Ascending aorta (tissue), 2 donors: ENCODE data around the gene GALNT18. TPM values are rescaled to one million over a fixed set of nuclear protein-coding genes. Genes with fewer than 3 reads are reported as not detected.

Experiments used
- DNase-seq, 2 donors: peaks; one replicate each; pipeline ENCODE4 v3.0.0-alpha.2; 2019; ENCODE audit warnings: low spot score in 2 of 2
- H3K27ac ChIP-seq, 2 donors: fragments of 200-600 bp; sonication (generic); one replicate each; pipeline ENCODE4 v1.5.1; 2016 to 2017; ENCODE audit warnings: mild to moderate bottlenecking in 1 of 2
- H3K27me3 ChIP-seq: fragments of 200-600 bp; sonication (generic); one replicate; pipeline ENCODE4 v1.5.1; 2017
- H3K36me3 ChIP-seq, 2 donors: fragments of 200-600 bp; sonication (generic); one replicate each; pipeline ENCODE4 v1.5.1; 2016
- H3K4me1 ChIP-seq, 2 donors: fragments of 200-600 bp; sonication (generic); one replicate each; pipeline ENCODE4 v1.5.1; 2016 to 2017; ENCODE audit warnings: mild to moderate bottlenecking in 1 of 2
- H3K4me3 ChIP-seq, 2 donors: fragments of 200-600 bp; sonication (generic); one replicate each; pipeline ENCODE4 v1.5.1; 2016 to 2017; ENCODE audit warnings: mild to moderate bottlenecking in 1 of 2
- H3K9me3 ChIP-seq, 2 donors: fragments of 200-600 bp; sonication (generic); one replicate each; pipeline ENCODE4 v1.5.1; 2016
- CTCF ChIP-seq, 3 experiments: fragments of 200-600 bp in 2 of 3; fragments of 450-650 bp in 1 of 3; sonication (generic) in 2 of 3; IDR thresholded peaks; one replicate each; pipeline ENCODE4 v1.5.1; 2016 to 2019; ENCODE audit warnings: antibody characterized with exemption in 3 of 3, mild to moderate bottlenecking in 1 of 3, moderate library complexity in 1 of 3
- intact Hi-C: fragments of 100-400 bp; cut with DNase I; formaldehyde crosslinking; loops from one replicate; pipeline ENCODE4 v1.15.1; 2023
- total RNA-seq: library from RNA; depleted of rRNA; stranded (reverse); fragments of >200 nt; gene quantifications from one replicate; pipeline ENCODE4 v1.1.0, GENCODE V29; 2016

The GALNT18 gene
- total RNA-seq, 1 donor from 2014 or later = 53.5 TPM

GRCh38 chr11:11332141-11332710 is 289.6 kb downstream of the GALNT18 start:
- Histone ChIP-seq H3K4me3 (no peak overlapping the region), H3K36me3 (peaks cover 25 to 36% of the 10 kb centered on the region in 2 donors), H3K27ac (no peak overlapping the region), H3K27me3 (no peaks in the 10 kb centered on the region), H3K4me1 (no peaks in the 10 kb centered on the region), H3K9me3 (no peaks in the 10 kb centered on the region)
- no peak for TF ChIP-seq CTCF (IDR thresholded peaks at IDR 0.05)
- no peak for DNase-seq
- intact Hi-C loops = no loop called here

DNA sequence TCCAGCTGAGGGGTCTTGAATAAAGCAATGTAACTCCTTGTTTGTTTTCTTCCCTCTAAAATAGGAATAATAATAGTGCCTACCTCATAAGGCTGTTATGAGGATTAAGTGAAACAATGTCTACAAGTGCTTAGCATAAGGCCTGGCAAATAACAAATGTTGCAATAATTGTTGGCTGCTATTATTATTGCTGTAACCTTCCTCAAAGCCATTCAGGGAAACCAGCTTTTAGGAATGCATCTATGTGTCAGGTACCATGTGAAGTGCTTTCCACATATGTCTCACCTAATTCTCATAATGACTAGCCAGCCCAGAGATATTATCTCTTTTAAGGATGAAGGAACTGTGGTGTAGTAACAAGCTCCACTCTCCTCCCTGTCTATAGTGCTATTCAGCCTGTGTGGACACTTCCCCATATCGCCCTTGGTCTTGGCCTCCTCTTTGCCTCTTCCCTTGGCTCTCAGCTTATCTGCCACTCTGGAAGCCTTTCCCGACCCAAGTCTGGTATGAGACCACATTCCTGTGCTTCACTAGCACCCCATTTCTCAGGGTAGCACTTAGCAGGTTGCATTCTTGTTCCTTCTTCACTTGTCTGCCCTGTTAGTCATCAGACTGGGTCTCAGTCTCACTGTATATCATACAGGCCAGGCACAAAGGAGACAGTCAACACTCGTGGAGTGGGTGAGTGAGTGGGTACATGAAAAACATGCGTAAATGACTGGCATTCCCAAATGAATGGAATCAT is 292.6 kb downstream of the GALNT18 start:
- DNase-seq = no peak
- Histone ChIP-seq H3K4me3 (no peak overlapping the region), H3K4me1 (no peaks in the 10 kb centered on the region), H3K36me3 (peaks cover 25 to 64% of the 10 kb centered on the region in 2 donors), H3K27me3 (no peaks in the 10 kb centered on the region), H3K27ac (no peak overlapping the region), H3K9me3 (no peaks in the 10 kb centered on the region)
- intact Hi-C loops = no loop called here
- no peak for TF ChIP-seq CTCF (IDR thresholded peaks at IDR 0.05)

GRCh38 chr11:11324090-11324489 is 297.7 kb downstream of the GALNT18 start:
- intact Hi-C loops = no loop called here
- Histone ChIP-seq H3K4me3 (no peak overlapping the region), H3K27ac (no peak overlapping the region), H3K9me3 (no peaks in the 10 kb centered on the region), H3K27me3 (no peaks in the 10 kb centered on the region), H3K4me1 (no peaks in the 10 kb centered on the region), H3K36me3 (peaks cover 8 to 48% of the 10 kb centered on the region in 2 donors)
- DNase-seq = no peak
- no peak for TF ChIP-seq CTCF (IDR thresholded peaks at IDR 0.05)

GRCh38 chr11:11322101-11322500 is 299.7 kb downstream of the GALNT18 start:
- Histone ChIP-seq H3K4me3 (no peak overlapping the region), H3K9me3 (no peaks in the 10 kb centered on the region), H3K27me3 (no peaks in the 10 kb centered on the region), H3K36me3 (peaks cover 0 to 33% of the 10 kb centered on the region in 2 donors), H3K4me1 (no peaks in the 10 kb centered on the region), H3K27ac (no peak overlapping the region)
- intact Hi-C loops = no loop called here
- TF ChIP-seq CTCF (IDR thresholded peaks at IDR 0.05) = no peak
- no peak for DNase-seq

DNA sequence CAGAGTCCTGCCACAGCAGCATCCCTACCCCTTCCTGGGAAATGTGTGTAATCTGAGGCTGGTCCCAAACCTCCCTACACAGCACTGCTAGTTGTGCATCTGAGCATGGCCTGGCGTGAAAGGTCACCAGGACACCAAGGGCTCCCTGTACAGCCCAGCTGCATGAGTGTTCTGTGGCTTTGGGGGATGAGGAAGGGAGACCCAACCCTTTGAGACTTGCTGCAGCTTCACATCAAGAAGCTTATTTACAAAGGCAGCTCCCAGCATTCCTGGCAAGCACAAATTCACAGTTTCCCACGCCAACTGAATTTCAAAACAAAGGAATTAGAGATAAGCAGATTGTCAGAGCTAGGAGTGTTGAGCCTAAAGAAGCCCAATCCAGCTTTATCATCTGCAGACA is 301.0 kb downstream of the GALNT18 start:
- H3K36me3 ChIP-seq = peaks cover 0 to 20% of the 10 kb centered on the region in 2 donors
- intact Hi-C loops = no loop called here
- peaks cover 0 to under 1% of the 10 kb centered on the region in 2 donors for H3K4me1 ChIP-seq
- no peaks in the 10 kb centered on the region for H3K9me3 ChIP-seq
- H3K4me3 ChIP-seq = no peak overlapping the region
- no peak for DNase-seq
- H3K27ac ChIP-seq = no peak overlapping the region
- no peaks in the 10 kb centered on the region for H3K27me3 ChIP-seq
- no peak for TF ChIP-seq CTCF (IDR thresholded peaks at IDR 0.05)
